Measurements from ENCODE around the gene COL5A1.

- TF ChIP-seq CTCF (IDR thresholded peaks at IDR 0.05): no peak
- TF ChIP-seq POLR2A (IDR thresholded peaks at IDR 0.05): no peak
- no peak for TF ChIP-seq POLR2AphosphoS5 (IDR thresholded peaks at IDR 0.05)
- TF ChIP-seq EP300 (IDR thresholded peaks at IDR 0.05; ENCODE audit: low read depth): no peak
Observed at GRCh38 chr9:134684375-134684723, 42.7 kb downstream of the COL5A1 start.
